Stimulated activated CD8-positive, alpha-beta memory T cell treated with anti-CD3 and anti-CD28 coated beads, Interleukin-12 subunit alpha, Interleukin-12 subunit beta, amount 100 ng/mL, for 4 hours (primary cell): ENCODE results near the gene SNRPB2.

Experiments
- DNase-seq: peaks from one replicate; pipeline ENCODE4 v3.0.0-alpha.2; 2020; ENCODE audit warnings: low read depth

The SNRPB2 gene

GRCh38 chr20:16732506-16733152 is 2.8 kb downstream of the SNRPB2 start:
- no peak for DNase-seq

GRCh38 chr20:16740365-16741072 is 10.7 kb downstream of the SNRPB2 start:
- no peak for DNase-seq

GRCh38 chr20:16744178-16744807 is 14.5 kb downstream of the SNRPB2 start:
- DNase-seq, result no peak

- DNase-seq, result no peak
These were observed 15.4 kb downstream of the SNRPB2 start for GRCh38 chr20:16745204-16745603.

DNA sequence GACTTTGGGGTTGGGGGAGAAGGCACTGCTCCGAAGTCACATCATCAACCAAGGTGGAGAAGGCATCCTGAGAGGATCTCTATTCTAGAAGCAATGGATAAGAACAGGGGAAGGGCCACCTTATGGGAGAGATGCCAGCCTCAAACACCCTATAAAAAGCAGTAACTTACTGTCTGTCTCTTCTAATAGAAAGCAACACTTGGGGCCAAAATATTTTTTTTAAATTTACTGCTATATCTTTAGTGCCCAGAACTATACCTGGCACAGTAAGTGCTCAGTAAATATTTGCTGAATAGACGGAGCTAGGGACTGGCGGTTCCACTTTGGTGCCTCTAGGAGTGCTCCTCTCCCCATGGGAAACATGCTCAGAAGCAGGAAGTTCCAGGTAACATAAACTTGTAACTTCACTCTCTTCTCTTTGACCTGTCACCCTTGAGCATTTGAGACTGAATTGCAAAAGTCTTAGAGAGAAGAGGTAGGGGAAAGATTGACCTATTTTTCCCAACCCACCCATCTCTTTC is 17.5 kb downstream of the SNRPB2 start:
- DNase-seq, result no peak

DNA sequence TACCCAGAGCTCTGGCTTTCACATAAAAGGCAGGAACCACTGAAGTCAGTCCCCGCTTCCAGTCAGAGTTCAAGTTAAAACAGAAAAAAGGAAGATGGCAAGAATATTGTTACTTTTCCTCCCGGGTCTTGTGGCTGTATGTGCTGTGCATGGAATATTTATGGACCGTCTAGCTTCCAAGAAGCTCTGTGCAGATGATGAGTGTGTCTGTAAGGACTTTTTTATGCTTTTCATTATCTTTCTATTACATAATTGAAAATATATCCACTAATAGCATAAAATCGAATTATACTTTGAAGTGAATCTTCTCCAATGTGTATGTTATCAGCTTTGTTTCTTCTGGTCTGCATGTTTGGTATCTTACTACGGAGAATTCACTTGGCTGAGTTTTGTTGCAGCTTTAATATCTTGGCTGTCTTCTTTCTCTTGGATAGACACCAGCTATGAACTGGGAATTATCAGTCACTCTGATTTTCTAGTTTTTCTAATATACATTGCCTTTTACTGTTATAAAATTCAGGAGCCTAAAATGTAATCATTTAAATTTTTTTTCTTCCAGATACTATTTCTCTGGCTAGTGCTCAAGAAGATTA is 18.6 kb downstream of the SNRPB2 start, which contains the start of gene OTOR:
Gene OTOR (plus strand): TSS at position 51 of the 593 bp plus-strand sequence. CDS start 44 bp downstream, at position 95.
- DNase-seq, result no peak

GRCh38 chr20:16749573-16749972 is 19.7 kb downstream of the SNRPB2 start:
- DNase-seq, result no peak

DNA sequence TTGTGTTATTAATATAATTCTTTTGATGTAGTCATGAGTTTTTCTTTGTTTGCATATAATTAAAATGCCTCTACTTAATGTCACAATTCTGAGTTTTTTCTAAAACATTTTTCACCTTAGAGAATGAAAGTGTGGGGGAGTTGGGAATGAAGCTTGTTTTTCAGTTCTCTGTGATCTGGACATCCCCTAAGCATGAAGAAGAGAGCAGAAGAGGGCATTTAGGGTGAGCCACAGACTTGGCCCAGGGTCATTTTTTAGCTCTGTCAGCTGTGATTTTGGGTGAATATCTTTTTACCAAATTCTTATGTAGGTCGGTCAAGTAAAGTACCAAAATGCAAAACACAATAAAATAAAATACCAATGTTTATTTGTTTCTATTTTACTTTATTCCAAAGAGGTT is 22.3 kb downstream of the SNRPB2 start:
- DNase-seq, result no peak

- DNase-seq, result no peak
These were observed 23.1 kb downstream of the SNRPB2 start for GRCh38 chr20:16752901-16753300.

GRCh38 chr20:16758454-16759180 is 28.8 kb downstream of the SNRPB2 start:
- DNase-seq, result no peak

DNA sequence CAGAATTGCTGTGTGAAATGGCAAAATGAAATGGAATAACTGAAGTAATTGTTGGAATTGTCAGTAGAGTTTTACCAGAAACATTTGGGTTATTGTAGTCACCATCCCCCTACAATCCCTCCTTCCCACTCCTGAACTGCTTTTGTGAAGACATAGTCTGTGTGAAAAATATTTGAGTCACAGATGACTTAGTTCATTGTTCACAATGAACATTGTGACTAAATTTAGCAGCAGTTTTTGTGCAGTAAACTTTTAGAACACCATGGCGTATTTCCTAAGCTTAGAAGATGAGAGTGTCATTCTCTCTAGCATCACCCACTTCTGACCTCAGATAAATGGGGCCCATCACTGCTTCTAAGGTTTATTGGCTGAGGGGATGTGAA is 29.3 kb downstream of the SNRPB2 start:
- DNase-seq, result no peak

DNA sequence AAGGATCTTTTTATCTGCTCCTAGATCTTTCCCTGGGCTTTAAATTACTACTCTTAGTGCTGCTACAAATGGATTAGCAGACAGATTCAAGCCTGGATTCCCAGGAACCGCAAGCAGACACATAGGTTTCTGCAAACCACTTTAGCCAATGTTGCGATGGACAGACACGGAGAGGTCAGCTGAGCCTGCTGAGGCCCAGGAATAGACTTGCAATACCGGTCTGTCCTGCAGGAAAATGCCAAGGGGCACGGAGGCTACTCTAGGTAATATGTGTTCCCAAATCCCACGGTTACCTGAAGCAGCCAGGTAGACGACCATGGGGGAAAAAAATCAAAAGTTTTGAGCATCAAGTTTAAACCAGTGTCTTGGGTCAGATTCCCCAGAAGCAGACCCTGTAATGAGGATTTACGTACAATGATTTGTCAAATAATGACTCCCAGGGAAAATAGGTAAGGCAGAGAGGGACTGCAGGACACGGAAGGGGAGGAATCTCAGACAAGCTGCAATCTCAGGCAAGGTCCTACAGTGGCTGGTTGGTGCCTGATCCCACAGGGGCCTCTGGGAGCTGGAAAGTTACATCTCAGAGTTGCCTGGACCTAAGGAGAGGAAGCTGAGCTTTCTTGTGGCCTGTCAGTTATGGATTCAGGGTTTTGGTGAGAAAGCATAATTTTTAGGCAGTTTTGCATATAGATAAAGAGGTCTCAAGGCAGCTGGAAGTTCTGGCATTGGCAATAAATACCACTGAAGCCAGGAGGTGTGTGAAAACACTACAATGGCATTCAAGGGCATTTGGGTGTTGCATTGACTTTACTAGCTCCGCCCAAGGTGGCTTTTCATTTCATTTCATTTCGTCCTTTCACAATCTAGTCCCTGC is 30.8 kb downstream of the SNRPB2 start:
- no peak for DNase-seq

DNA sequence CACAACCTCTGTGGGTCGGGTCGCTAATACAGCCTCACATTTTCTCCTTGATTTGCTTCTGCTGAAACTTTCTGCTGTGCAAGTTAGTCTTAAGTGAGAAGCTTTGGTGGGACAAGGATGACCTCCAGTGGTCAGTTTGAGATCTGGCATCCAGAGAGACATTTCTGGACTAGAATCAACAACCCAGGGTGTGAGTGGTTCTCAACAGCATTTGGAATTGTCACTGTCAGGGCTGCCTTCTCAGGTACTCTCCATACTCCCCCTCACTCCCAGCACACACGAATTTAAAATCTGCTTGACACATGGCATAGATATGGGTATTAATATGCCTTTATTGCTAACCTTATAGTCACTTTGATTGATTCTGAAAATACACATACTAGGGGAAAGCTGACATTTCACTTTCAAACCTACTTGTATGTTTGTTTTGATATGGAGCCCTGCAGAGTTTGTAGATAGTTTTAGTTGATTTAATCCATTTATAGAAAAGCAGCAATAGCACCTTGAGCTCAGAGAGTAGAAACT is 31.5 kb downstream of the SNRPB2 start:
- DNase-seq, result peak; percentile 1

DNA sequence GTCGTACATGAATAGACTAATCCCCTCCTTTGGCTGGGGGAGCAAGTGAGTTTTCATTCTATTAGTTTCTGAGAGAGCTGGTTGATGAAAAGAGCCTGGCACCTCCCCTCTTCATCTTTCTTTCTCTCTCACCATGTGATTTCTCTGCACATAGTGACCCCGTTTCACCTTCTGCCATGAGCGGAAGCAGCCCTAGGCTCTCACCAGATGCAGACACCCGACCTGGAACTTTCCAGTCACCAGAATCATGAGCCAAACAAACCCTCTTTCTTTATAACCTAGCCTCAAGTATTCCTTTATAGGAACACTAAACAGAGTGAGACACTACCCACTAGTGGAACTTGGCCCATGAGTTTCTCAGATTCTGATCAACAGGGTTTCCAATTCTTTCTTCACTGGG is 34.7 kb downstream of the SNRPB2 start:
- DNase-seq, result no peak

DNA sequence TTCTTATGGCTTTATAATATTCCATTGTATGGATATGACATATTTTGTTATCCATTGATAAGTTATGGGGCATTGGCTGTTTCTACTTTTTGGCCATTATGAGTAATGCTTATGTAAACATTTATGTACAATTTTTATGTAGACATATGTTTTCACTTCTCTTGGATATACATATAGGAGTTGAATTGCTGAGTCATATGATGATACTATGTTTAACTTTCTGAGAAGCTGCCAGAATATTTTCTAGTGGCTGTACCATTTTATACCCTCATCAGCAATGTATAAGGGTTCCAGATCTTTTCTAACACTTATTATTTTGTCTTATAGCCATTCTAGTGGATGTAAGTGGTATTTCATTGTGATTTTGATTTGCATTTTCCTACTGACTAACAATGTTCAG is 41.4 kb downstream of the SNRPB2 start:
- DNase-seq, result no peak

GRCh38 chr20:16775961-16776360 is 46.1 kb downstream of the SNRPB2 start:
- DNase-seq, result no peak

DNA sequence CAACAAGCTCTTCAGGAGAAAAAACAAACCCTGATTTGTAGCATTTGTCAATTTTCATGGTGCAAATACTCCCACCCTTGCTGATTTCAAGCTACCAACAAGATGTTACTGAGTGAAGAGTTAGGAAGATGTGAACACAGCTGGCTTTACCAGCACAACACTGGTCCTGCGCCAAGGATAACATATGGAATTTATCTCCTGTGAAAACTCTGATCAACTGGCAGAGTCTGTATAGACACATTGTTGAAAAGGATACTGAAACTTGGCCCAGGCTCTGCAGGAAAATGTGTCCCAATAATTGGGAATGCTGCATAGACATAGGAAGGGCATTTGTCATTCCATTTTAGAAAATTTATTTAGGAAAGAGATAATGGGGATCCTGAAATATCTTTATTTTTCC is 47.3 kb downstream of the SNRPB2 start:
- no peak for DNase-seq

DNA sequence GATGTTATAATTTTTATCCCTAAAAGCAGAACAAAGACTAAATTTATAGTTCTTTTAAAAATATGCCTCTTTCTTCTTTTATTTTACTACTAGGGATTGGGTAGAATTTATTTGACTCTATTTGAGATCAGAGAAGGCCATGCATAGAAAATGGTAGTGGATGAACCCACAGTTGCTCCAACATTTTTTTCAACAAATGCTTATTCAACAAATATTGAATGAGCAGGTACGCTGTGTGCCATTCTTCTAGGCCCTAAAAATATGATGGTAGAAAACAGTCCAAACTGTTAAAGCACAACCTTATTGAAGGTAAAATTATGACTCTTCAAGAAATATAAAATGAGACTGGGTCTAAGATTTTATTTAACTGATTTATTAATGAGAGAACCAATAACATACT is 48.3 kb downstream of the SNRPB2 start:
- DNase-seq, result no peak

GRCh38 chr20:16781496-16781895 is 51.7 kb downstream of the SNRPB2 start:
- no peak for DNase-seq

DNA sequence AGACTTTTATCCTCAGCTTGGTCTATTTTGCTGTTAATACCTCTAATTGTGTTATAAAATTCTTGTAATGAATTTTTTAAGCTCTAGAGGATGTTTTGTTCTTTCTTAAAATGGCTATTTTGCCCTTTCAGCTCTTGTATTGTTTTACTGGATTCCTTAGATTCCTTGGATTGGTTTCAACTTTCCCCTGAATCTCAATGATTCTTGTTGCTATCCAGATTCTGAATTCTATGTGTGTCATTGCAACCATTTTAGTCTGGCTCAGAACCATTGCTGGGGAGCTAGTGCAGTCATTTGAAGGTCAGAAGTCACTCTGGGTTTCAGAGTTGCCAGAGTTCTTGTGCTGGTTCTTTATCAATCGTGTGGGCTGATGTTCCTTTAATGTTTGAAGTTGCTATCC is 55.4 kb downstream of the SNRPB2 start:
- DNase-seq, result no peak
